A549 (cell line): ENCODE measurements around the gene KCNQ5.

Source experiments
- HOXB5 ChIP-seq: fragments of 250-450 bp; sonication (Bioruptor Pico); IDR thresholded peaks from 2 replicates; pipeline ENCODE4 v1.5.0; 2020; ENCODE audit warnings: mild to moderate bottlenecking, moderate library complexity
- KDM5A ChIP-seq: fragments of 200-600 bp; sonication (generic); IDR thresholded peaks from 2 replicates; pipeline ENCODE4 v1.6.1; 2016; ENCODE audit warnings: antibody characterized with exemption, mild to moderate bottlenecking

GRCh38 chr6:73004231-73004630 lies 382.4 kb downstream of the KCNQ5 start:
- TF ChIP-seq HOXB5 (CRISPR knock-in tag) (no peak), KDM5A (no peak)
